ENCODE data around the gene CNTN5. TPM values are rescaled to one million over a fixed set of nuclear protein-coding genes. Genes with fewer than 3 reads are reported as not detected.

Gene CNTN5
- total and polyA plus RNA-seq, 10 of the 15 experiments (the other 5 are each of a cell fraction or from before 2014, with no cell fraction given): 0.01 TPM; not detected in 9

- no peaks in the 10 kb centered on the region for H3K79me2 ChIP-seq (ENCODE audit: control insufficient read depth, insufficient read depth, low read length)
- no peaks in the 10 kb centered on the region for H3K27me3 ChIP-seq (replicated peaks in 1 of 2; ENCODE audit: control insufficient read depth in 2 of 2, insufficient read depth in 2 of 2, low read length in 1 of 2)
- ChIA-PET RAD21 (ENCODE audit: unreplicated experiment) (no interaction called here), CTCF (no interaction called here), POLR2A (no interaction called here), SMC1A (ENCODE audit: uncharacterized antibody, unreplicated experiment) (no interaction called here)
- no peak overlapping the region for H3K27ac ChIP-seq (ENCODE audit: control insufficient read depth, insufficient read depth)
- H3K36me3 ChIP-seq (ENCODE audit: control insufficient read depth in 2 of 2, insufficient read depth in 2 of 2, low read length in 1 of 2): no peaks in the 10 kb centered on the region
- 0% methylated on average over 1 of the region's 1 CpG for WGBS (ENCODE audit: insufficient coverage, insufficient replicate concordance, low lambda C conversion rate, missing lambda C conversion rate)
- no peaks in the 10 kb centered on the region for H3K4me1 ChIP-seq (ENCODE audit: control insufficient read depth, insufficient read depth, low read length)
- H3K9ac ChIP-seq (ENCODE audit: control insufficient read depth, insufficient read depth, low read length): no peak overlapping the region
- ATAC-seq (peak; percentile 55; the same call in 2 of the 3 replicates), DNase-seq (ENCODE audit: low read depth, low spot score) (no peak), FAIRE-seq (no peak)
- no peaks in the 10 kb centered on the region for H3K9me3 ChIP-seq (replicated peaks; ENCODE audit: control insufficient read depth, insufficient read depth, low read length)
- H4K20me1 ChIP-seq (ENCODE audit: control insufficient read depth, insufficient read depth): no peaks in the 10 kb centered on the region
- intact Hi-C loops (cut with micrococcal nuclease; ENCODE audit: unreplicated experiment): no loop called here
- no TSS peak for BruUV-seq (replicated peaks)
- in situ Hi-C loops (cut with MboI): no loop called here
- no peak overlapping the region for H3K4me2 ChIP-seq (ENCODE audit: control insufficient read depth, insufficient read depth)
- no peak overlapping the region for H2AFZ ChIP-seq (ENCODE audit: control insufficient read depth, low read depth, low read length)
- no peak overlapping the region for H3K4me3 ChIP-seq
- TF ChIP-seq IRF4 (IDR thresholded peaks at IDR 0.05; ENCODE audit: low read depth, low read length): 0 out of 2 replicates have a peak, but pooled peaks have one; percentile 12
- peak; percentile 26; the same call in 1 of the 2 replicates for TF ChIP-seq RUNX3 (IDR thresholded peaks at IDR 0.05; ENCODE audit: low read length)
- TF ChIP-seq PKNOX1 (IDR thresholded peaks at IDR 0.05): no peak
- no peak for TF ChIP-seq KDM1A (IDR thresholded peaks at IDR 0.05; ENCODE audit: borderline replicate concordance)
- TF ChIP-seq JUNB (IDR thresholded peaks at IDR 0.05): peak; percentile 84
- no peak for TF ChIP-seq DPF2 (IDR thresholded peaks at IDR 0.05)
Observed at GRCh38 chr11:100031973-100032372, 1011.2 kb downstream of the CNTN5 start.

GRCh38 chr11:100061006-100061405 is 1040.3 kb downstream of the CNTN5 start:
- in situ Hi-C loops (cut with MboI) (no loop called here), intact Hi-C loops (cut with micrococcal nuclease; ENCODE audit: unreplicated experiment) (no loop called here)
- H2AFZ ChIP-seq (ENCODE audit: control insufficient read depth, low read depth, low read length): no peak overlapping the region
- H3K4me2 ChIP-seq (ENCODE audit: control insufficient read depth, insufficient read depth): no peak overlapping the region
- ChIA-PET POLR2A (no interaction called here), CTCF (no interaction called here), SMC1A (ENCODE audit: uncharacterized antibody, unreplicated experiment) (no interaction called here), RAD21 (ENCODE audit: unreplicated experiment) (no interaction called here)
- WGBS (ENCODE audit: insufficient coverage, insufficient replicate concordance, low lambda C conversion rate, missing lambda C conversion rate): 42% methylated on average over 9 of the region's 9 CpGs
- FAIRE-seq (no peak), DNase-seq (ENCODE audit: low read depth, low spot score) (no peak), ATAC-seq (no peak)
- H3K27ac ChIP-seq (ENCODE audit: control insufficient read depth, insufficient read depth): no peak overlapping the region
- no peak overlapping the region for H3K9ac ChIP-seq (ENCODE audit: control insufficient read depth, insufficient read depth, low read length)
- no peaks in the 10 kb centered on the region for H3K27me3 ChIP-seq (replicated peaks in 1 of 2; ENCODE audit: control insufficient read depth in 2 of 2, insufficient read depth in 2 of 2, low read length in 1 of 2)
- no TSS peak for BruUV-seq (replicated peaks)
- no peaks in the 10 kb centered on the region for H3K79me2 ChIP-seq (ENCODE audit: control insufficient read depth, insufficient read depth, low read length)
- H3K4me3 ChIP-seq: no peak overlapping the region
- no peaks in the 10 kb centered on the region for H3K4me1 ChIP-seq (ENCODE audit: control insufficient read depth, insufficient read depth, low read length)
- TF ChIP-seq YY1 (IDR thresholded peaks at IDR 0.05; ENCODE audit: low read depth, low read length): no peak
- TF ChIP-seq DPF2 (IDR thresholded peaks at IDR 0.05): no peak
- TF ChIP-seq SREBF1 (IDR thresholded peaks at IDR 0.05; ENCODE audit: low read length): no peak
- no peak for TF ChIP-seq BHLHE40 (IDR thresholded peaks at IDR 0.05; ENCODE audit: borderline replicate concordance in 1 of 2, low read depth in 2 of 2, low read length in 1 of 2)
- H4K20me1 ChIP-seq (ENCODE audit: control insufficient read depth, insufficient read depth): no peaks in the 10 kb centered on the region
- no peaks in the 10 kb centered on the region for H3K36me3 ChIP-seq (ENCODE audit: control insufficient read depth in 2 of 2, insufficient read depth in 2 of 2, low read length in 1 of 2)
- H3K9me3 ChIP-seq (replicated peaks; ENCODE audit: control insufficient read depth, insufficient read depth, low read length): no peaks in the 10 kb centered on the region
